HG03025 (cell line): Measurements from ENCODE around the gene LIN54.
"Not testable (repeated sequence)": the region's sequence is repeated elsewhere in the genome, so short reads cannot be mapped to it uniquely, and the experiment has no call there.

ENCODE experiments used
- ATAC-seq: cut with Tn5 transposase; IDR thresholded peaks from one replicate; pipeline ENCODE4 v1.9.1; 2021; ENCODE audit warnings: mild to moderate bottlenecking, moderate library complexity; ENCODE audit not compliant: unreplicated experiment, low FRiP score

The LIN54 gene

GRCh38 chr4:83012687-83013419 is 2.2 kb upstream of the LIN54 start:
- ATAC-seq = peak; percentile 76

- peak; percentile 22 for ATAC-seq
Observed at GRCh38 chr4:83012200-83012686, 1.6 kb upstream of the LIN54 start.

- ATAC-seq = no peak
Observed at GRCh38 chr4:83011689-83012199, 1.1 kb upstream of the LIN54 start.

- ATAC-seq = peak; percentile 10
Observed at GRCh38 chr4:83010111-83010521, 507 bp downstream of the LIN54 start.

- no peak for ATAC-seq
Observed at GRCh38 chr4:83009529-83009928, 1.1 kb downstream of the LIN54 start.

GRCh38 chr4:83003044-83003791 is 7.4 kb downstream of the LIN54 start:
- not testable (repeated sequence) for ATAC-seq

- no peak for ATAC-seq
Observed at GRCh38 chr4:83002329-83002728, 8.3 kb downstream of the LIN54 start.

GRCh38 chr4:82998898-82999297 is 11.7 kb downstream of the LIN54 start:
- ATAC-seq = no peak

GRCh38 chr4:82994834-82995233 is 15.8 kb downstream of the LIN54 start:
- ATAC-seq = no peak

- ATAC-seq = peak; percentile 77
Observed at GRCh38 chr4:82989575-82990429, 20.8 kb downstream of the LIN54 start.

- ATAC-seq = no peak
Observed at GRCh38 chr4:82988323-82988832, 22.2 kb downstream of the LIN54 start.

- ATAC-seq = not testable (repeated sequence)
Observed at GRCh38 chr4:82987519-82987918, 23.1 kb downstream of the LIN54 start.

- no peak for ATAC-seq
Observed at GRCh38 chr4:82984459-82984858, 26.2 kb downstream of the LIN54 start.

- ATAC-seq = no peak
Observed at GRCh38 chr4:82983444-82983843, 27.2 kb downstream of the LIN54 start.

- no peak for ATAC-seq
Observed at GRCh38 chr4:82981138-82981537, 29.5 kb downstream of the LIN54 start.

- ATAC-seq = no peak
Observed at GRCh38 chr4:82975792-82976191, 34.8 kb downstream of the LIN54 start.

- ATAC-seq = no peak
Observed at GRCh38 chr4:82969414-82969813, 41.2 kb downstream of the LIN54 start.

- ATAC-seq = no peak
Observed at GRCh38 chr4:82968972-82969371, 41.7 kb downstream of the LIN54 start.

GRCh38 chr4:82965763-82966162 is 44.9 kb downstream of the LIN54 start:
- ATAC-seq = no peak

- ATAC-seq = no peak
Observed at GRCh38 chr4:82957045-82957444, 53.6 kb downstream of the LIN54 start.
